ENCODE measurements around the gene COL5A1.

COL5A1 gene

GRCh38 chr9:134792627-134793026 is 151.0 kb downstream of the COL5A1 start:
- DNase-seq (ENCODE audit: low read depth): no peak

GRCh38 chr9:134793288-134794188 is 151.9 kb downstream of the COL5A1 start:
- DNase-seq (ENCODE audit: low read depth): no peak

- no peak for DNase-seq (ENCODE audit: low read depth)
These were observed 153.2 kb downstream of the COL5A1 start for GRCh38 chr9:134794663-134795370.

- DNase-seq (ENCODE audit: low read depth): no peak
These were observed 153.8 kb downstream of the COL5A1 start for GRCh38 chr9:134795446-134795845.

- DNase-seq (ENCODE audit: low read depth): no peak
These were observed 155.3 kb downstream of the COL5A1 start for GRCh38 chr9:134796882-134797281.

- no peak for DNase-seq (ENCODE audit: low read depth)
These were observed 159.3 kb downstream of the COL5A1 start for GRCh38 chr9:134800791-134801339.

GRCh38 chr9:134802216-134802795 is 160.7 kb downstream of the COL5A1 start:
- DNase-seq (ENCODE audit: low read depth): no peak

GRCh38 chr9:134804871-134805270 is 163.3 kb downstream of the COL5A1 start:
- DNase-seq (ENCODE audit: low read depth): no peak

- DNase-seq (ENCODE audit: low read depth): peak; percentile 32
These were observed 166.3 kb downstream of the COL5A1 start for GRCh38 chr9:134807716-134808446.

GRCh38 chr9:134808447-134808792 is 166.8 kb downstream of the COL5A1 start:
- no peak for DNase-seq (ENCODE audit: low read depth)

- DNase-seq (ENCODE audit: low read depth): no peak
These were observed 167.7 kb downstream of the COL5A1 start for GRCh38 chr9:134809292-134809691.

GRCh38 chr9:134809826-134810225 is 168.2 kb downstream of the COL5A1 start:
- DNase-seq (ENCODE audit: low read depth): no peak

- no peak for DNase-seq (ENCODE audit: low read depth)
These were observed 169.6 kb downstream of the COL5A1 start for GRCh38 chr9:134811079-134811672.

- peak; percentile 92 for DNase-seq (ENCODE audit: low read depth)
These were observed 170.2 kb downstream of the COL5A1 start for GRCh38 chr9:134811673-134812342.

GRCh38 chr9:134812343-134812673 is 170.7 kb downstream of the COL5A1 start:
- no peak for DNase-seq (ENCODE audit: low read depth)

GRCh38 chr9:134813841-134814240 is 172.2 kb downstream of the COL5A1 start:
- no peak for DNase-seq (ENCODE audit: low read depth)

GRCh38 chr9:134814598-134815215 is 173.1 kb downstream of the COL5A1 start:
- no peak for DNase-seq (ENCODE audit: low read depth)

- no peak for DNase-seq (ENCODE audit: low read depth)
These were observed 174.0 kb downstream of the COL5A1 start for GRCh38 chr9:134815435-134816214.

- DNase-seq (ENCODE audit: low read depth): no peak
These were observed 174.7 kb downstream of the COL5A1 start for GRCh38 chr9:134816264-134816663.
